ENCODE data around the gene BRD4. TPM values are rescaled to one million over a fixed set of nuclear protein-coding genes. Genes with fewer than 3 reads are reported as not detected.
A peak's percentile ranks its signal among the peaks of the same experiment; 100 is the strongest.

The BRD4 gene

GRCh38 chr19:15188851-15189250 is 143.5 kb downstream of the BRD4 start:
- Histone ChIP-seq H3K23ac (ENCODE audit: low read depth, low read length, poor library complexity) (peak overlapping the region; percentile 80), H3K27ac (replicated peaks; ENCODE audit: low read length) (no peak overlapping the region), H4K91ac (ENCODE audit: low read depth, low read length, poor library complexity) (no peak overlapping the region), H3K9ac (ENCODE audit: low read depth, low read length, poor library complexity) (no peak overlapping the region), H3K18ac (ENCODE audit: low read length) (no peak overlapping the region), H2BK5ac (ENCODE audit: low read length) (peak overlapping the region; percentile 66), H3K4me3 (ENCODE audit: low read length in 2 of 2) (no peak overlapping the region), H3K79me1 (ENCODE audit: low read depth, low read length) (peaks cover 24% of the 10 kb centered on the region), H3K4me1 (ENCODE audit: control insufficient read depth in 2 of 2, insufficient read depth in 1 of 2, low read depth in 1 of 2, low read length in 2 of 2) (no peaks in the 10 kb centered on the region), H2BK12ac (ENCODE audit: low read length) (no peak overlapping the region), H3K36me3 (replicated peaks in 1 of 2; ENCODE audit: control insufficient read depth in 2 of 2, insufficient read depth in 2 of 2, low read length in 2 of 2) (peaks cover 75 to 96% of the 10 kb centered on the region in 2 donors), H4K8ac (ENCODE audit: low read depth, low read length) (no peak overlapping the region), H2BK15ac (ENCODE audit: low read length) (no peak overlapping the region), H3K14ac (ENCODE audit: low read length) (no peak overlapping the region), H3K4ac (ENCODE audit: low read length) (no peak overlapping the region), H2AFZ (ENCODE audit: low read length) (no peak overlapping the region), H2AK5ac (ENCODE audit: low read depth, low read length) (no peak overlapping the region), H2BK120ac (ENCODE audit: low read depth, low read length) (no peak overlapping the region), H3K4me2 (ENCODE audit: insufficient read depth, low read length, poor library complexity, severe bottlenecking) (no peak overlapping the region), H3K27me3 (ENCODE audit: control insufficient read depth in 3 of 3, insufficient read depth in 3 of 3, low read depth in 1 of 3, low read length in 3 of 3) (no peaks in the 10 kb centered on the region), H3K9me3 (replicated peaks in 1 of 2; ENCODE audit: control insufficient read depth in 2 of 2, insufficient read depth in 1 of 2, low read depth in 1 of 2, low read length in 2 of 2) (peaks cover 0 to 4% of the 10 kb centered on the region in 2 donors)
- DNase-seq (ENCODE audit: low spot score) = no peak
- WGBS, 2 donors (ENCODE audit: extremely low coverage in 2 of 2, insufficient read length in 2 of 2, insufficient replicate concordance in 1 of 2) = no CpG with 5 or more reads among the region's 24 CpGs

DNA sequence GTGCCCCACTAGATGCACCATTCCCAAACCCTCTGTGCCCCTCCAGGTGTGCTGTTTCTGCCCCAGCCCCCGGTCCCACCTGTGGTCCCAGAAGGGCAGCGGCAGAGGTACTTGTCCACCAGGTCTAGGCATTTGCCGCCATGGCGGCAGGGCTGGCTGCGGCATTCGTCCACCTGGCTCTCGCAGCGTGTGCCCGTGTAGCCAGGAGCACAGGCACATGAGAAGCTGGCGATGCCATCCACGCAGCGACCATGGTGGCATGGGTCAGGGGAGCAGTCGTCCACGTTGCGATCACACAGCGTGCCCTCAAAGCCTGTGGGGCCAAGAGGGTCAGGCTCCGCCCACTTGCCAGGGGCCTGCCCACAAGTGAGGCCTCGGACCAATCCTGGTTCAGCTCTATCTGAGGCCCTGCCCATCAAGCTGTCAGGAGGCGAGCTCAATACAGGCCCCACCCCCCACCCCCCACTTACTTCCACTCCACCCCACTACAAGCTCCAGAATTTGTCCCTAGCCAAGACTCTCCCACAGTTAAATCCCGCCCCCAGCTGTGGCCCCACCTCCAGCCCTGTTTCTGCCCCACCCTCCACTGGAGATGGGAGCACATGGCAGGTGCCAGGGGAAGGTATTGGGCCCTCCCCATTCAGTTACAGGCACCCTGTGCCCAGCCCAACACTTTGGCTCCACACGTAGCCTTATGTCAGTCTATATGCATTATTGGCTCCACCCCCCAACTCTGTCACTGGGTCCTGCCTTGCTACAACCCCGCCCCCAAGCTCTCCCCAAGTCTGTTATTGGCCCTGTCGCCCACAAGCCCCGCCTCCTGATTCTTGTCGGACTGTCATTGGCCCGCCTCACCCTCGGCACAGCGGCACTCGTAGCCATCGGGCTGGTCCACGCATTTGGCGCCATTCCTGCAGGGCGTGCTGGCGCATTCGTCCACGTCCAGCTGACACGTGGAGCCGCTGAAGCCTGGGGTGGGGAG is 145.0 kb downstream of the BRD4 start:
- Histone ChIP-seq H2AK5ac (ENCODE audit: low read depth, low read length) (no peak overlapping the region), H2AFZ (ENCODE audit: low read length) (no peak overlapping the region), H2BK120ac (ENCODE audit: low read depth, low read length) (no peak overlapping the region), H3K27ac (replicated peaks; ENCODE audit: low read length) (no peak overlapping the region), H3K79me1 (ENCODE audit: low read depth, low read length) (peaks cover 18% of the 10 kb centered on the region), H2BK12ac (ENCODE audit: low read length) (no peak overlapping the region), H3K27me3 (ENCODE audit: control insufficient read depth in 3 of 3, insufficient read depth in 3 of 3, low read depth in 1 of 3, low read length in 3 of 3) (no peaks in the 10 kb centered on the region), H3K9ac (ENCODE audit: low read depth, low read length, poor library complexity) (no peak overlapping the region), H3K18ac (ENCODE audit: low read length) (peak overlapping the region; percentile 35), H3K4ac (ENCODE audit: low read length) (no peak overlapping the region), H2BK15ac (ENCODE audit: low read length) (no peak overlapping the region), H4K8ac (ENCODE audit: low read depth, low read length) (no peak overlapping the region), H3K4me3 (ENCODE audit: low read length in 2 of 2) (peak overlapping the region in 1 of 2 donors; percentile 43), H4K91ac (ENCODE audit: low read depth, low read length, poor library complexity) (no peak overlapping the region), H2BK5ac (ENCODE audit: low read length) (no peak overlapping the region), H3K14ac (ENCODE audit: low read length) (no peak overlapping the region), H3K4me1 (ENCODE audit: control insufficient read depth in 2 of 2, insufficient read depth in 1 of 2, low read depth in 1 of 2, low read length in 2 of 2) (no peaks in the 10 kb centered on the region), H3K4me2 (ENCODE audit: insufficient read depth, low read length, poor library complexity, severe bottlenecking) (no peak overlapping the region), H3K9me3 (replicated peaks in 1 of 2; ENCODE audit: control insufficient read depth in 2 of 2, insufficient read depth in 1 of 2, low read depth in 1 of 2, low read length in 2 of 2) (peaks cover 0 to 4% of the 10 kb centered on the region in 2 donors), H3K23ac (ENCODE audit: low read depth, low read length, poor library complexity) (peak overlapping the region; percentile 85), H3K36me3 (replicated peaks in 1 of 2; ENCODE audit: control insufficient read depth in 2 of 2, insufficient read depth in 2 of 2, low read length in 2 of 2) (peaks cover 68 to 97% of the 10 kb centered on the region in 2 donors)
- WGBS, 2 donors (ENCODE audit: extremely low coverage in 2 of 2, insufficient read length in 2 of 2, insufficient replicate concordance in 1 of 2) = no CpG with 5 or more reads among the region's 38 CpGs
- no peak for DNase-seq (ENCODE audit: low spot score)

Small RNA genes lying within 50 kb of the gene (small RNA-seq; reads per million reads assigned to genes)
- not detected for gene AC005776.1 (ENCODE audit: insufficient read depth)
